ENCODE results near the gene PTPRN. TPM values are rescaled to one million over a fixed set of nuclear protein-coding genes. Genes with fewer than 3 reads are reported as not detected.

PTPRN gene
- total RNA-seq, 1 donor from 2014 or later = 17.5 TPM

DNA sequence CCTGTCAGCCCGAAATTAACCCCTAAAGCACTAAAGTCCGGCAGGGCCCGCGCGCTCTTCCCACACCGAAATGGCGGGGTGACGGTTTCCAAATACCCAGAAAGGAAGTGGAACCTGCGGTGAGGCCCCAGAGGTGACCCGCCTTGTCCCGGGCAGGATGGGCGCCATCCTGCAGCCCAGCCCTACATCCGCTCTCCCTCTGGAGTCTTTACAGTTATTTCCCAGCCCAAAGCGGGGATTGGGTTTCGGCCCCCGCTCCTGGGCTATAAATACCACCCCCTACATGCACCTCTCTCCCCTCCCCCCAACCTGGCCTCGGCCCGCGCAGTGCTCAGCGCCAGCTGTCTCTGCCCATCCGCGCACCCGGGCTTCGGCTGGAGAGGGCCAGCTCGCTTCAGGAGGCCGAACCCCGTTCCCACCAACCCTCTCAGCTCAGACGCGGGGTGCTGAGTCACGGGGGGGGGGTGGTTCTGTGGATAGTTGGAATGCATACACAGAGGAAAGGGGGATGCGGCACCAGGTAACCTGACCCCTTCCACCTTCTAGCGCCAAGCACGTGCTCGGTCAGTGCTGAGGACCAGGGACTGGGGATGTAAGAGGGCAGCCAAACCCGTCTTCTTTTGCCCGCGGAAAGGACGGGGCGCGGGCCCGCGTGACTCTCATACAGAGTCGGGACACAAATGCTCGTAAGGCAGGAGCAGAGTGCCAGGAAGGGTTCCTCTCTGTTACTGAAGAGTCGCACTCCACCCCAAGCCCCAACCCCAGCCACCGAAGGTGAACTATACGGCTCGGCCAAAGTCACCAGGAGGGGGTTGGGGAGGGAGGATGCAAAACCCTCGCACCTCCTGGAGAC, 56.1 kb downstream of the PTPRN start, which contains the start of gene TUBA4B:
Gene TUBA4B, plus strand, starts transcription at position 344 of the 853 bp plus-strand sequence. Its CDS starts 165 bp downstream, at position 509.
- peak within 1 kb of the TSS; percentile 64 for H3K27ac Mint-ChIP-seq
- TF ChIP-seq, protein P1, sequence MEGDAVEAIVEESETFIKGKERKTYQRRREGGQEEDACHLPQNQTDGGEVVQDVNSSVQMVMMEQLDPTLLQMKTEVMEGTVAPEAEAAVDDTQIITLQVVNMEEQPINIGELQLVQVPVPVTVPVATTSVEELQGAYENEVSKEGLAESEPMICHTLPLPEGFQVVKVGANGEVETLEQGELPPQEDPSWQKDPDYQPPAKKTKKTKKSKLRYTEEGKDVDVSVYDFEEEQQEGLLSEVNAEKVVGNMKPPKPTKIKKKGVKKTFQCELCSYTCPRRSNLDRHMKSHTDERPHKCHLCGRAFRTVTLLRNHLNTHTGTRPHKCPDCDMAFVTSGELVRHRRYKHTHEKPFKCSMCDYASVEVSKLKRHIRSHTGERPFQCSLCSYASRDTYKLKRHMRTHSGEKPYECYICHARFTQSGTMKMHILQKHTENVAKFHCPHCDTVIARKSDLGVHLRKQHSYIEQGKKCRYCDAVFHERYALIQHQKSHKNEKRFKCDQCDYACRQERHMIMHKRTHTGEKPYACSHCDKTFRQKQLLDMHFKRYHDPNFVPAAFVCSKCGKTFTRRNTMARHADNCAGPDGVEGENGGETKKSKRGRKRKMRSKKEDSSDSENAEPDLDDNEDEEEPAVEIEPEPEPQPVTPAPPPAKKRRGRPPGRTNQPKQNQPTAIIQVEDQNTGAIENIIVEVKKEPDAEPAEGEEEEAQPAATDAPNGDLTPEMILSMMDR (conservative IDR thresholded peaks at IDR 0.05) = no peak
- H3K36me3 Mint-ChIP-seq = no peaks in the 10 kb centered on the region
- H3K27me3 Mint-ChIP-seq = peaks cover 56% of the 10 kb centered on the region
- peaks cover 14% of the 10 kb centered on the region for H3K4me1 Mint-ChIP-seq (ENCODE audit: unreplicated experiment)
- peak within 1 kb of the TSS; percentile 84 for H3K4me3 Mint-ChIP-seq
- no peaks in the 10 kb centered on the region for H3K9me3 Mint-ChIP-seq
- no peak for DNase-seq (ENCODE audit: extremely low spot score, unreplicated experiment)

DNA sequence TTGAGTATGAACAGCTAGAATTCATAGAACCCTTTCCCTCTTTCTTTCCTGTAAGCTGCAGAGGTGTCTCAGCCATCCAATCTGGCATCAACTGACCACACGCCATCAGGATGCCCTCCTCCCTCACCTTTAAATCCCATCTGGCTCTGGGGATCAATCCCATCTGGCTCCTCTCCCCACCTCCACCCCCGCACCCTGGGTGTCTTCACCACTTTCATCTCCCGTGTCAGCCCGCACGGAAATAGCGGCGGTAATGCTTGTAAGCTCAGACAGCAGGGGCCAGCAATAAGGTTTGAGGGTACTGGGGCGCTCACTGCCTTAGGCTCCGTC, 56.7 kb downstream of the PTPRN start:
- TF ChIP-seq, protein P1 (conservative IDR thresholded peaks at IDR 0.05) = no peak
- Mint-ChIP-seq H3K4me1 (ENCODE audit: unreplicated experiment) (peaks cover 14% of the 10 kb centered on the region), H3K36me3 (no peaks in the 10 kb centered on the region), H3K4me3 (peak overlapping the region; percentile 83), H3K27ac (peak overlapping the region; percentile 64), H3K27me3 (peaks cover 56% of the 10 kb centered on the region), H3K9me3 (no peaks in the 10 kb centered on the region)
- DNase-seq (ENCODE audit: extremely low spot score, unreplicated experiment) = no peak

DNA sequence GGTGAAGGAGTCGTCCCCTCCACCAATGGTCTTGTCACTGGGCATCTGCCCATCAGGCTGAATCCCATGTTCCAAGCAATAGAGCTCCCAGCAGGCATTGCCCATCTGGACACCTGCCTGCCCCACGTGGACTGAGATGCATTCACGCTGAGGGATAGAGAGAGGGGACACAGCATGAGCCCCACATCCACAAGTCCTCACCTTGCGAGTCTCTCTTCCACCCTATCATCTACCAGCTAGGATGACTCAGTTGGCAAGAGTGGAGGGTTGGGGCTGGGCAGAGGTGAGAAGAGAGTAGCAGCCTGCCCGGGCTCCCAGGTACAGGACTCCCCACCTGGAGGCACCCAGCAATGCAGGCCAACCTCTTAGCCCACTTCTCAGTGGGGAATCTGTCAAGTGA, 57.1 kb downstream of the PTPRN start:
- Mint-ChIP-seq H3K36me3 (no peaks in the 10 kb centered on the region), H3K27ac (no peak overlapping the region), H3K27me3 (peaks cover 56% of the 10 kb centered on the region), H3K9me3 (no peaks in the 10 kb centered on the region), H3K4me3 (peak overlapping the region; percentile 83), H3K4me1 (ENCODE audit: unreplicated experiment) (peaks cover 14% of the 10 kb centered on the region)
- TF ChIP-seq, protein P1 (conservative IDR thresholded peaks at IDR 0.05) = no peak
- DNase-seq (ENCODE audit: extremely low spot score, unreplicated experiment) = no peak

- Mint-ChIP-seq H3K36me3 (no peaks in the 10 kb centered on the region), H3K4me1 (ENCODE audit: unreplicated experiment) (peaks cover 14% of the 10 kb centered on the region)
- TF ChIP-seq, protein P1 (conservative IDR thresholded peaks at IDR 0.05) = no peak
These were observed 57.5 kb downstream of the PTPRN start for GRCh38 chr2:219251656-219252055.

GRCh38 chr2:219250049-219250781, 59.0 kb downstream of the PTPRN start:
- Mint-ChIP-seq H3K4me3 (peak overlapping the region; percentile 81), H3K27me3 (peaks cover 41% of the 10 kb centered on the region), H3K9me3 (no peaks in the 10 kb centered on the region), H3K36me3 (no peaks in the 10 kb centered on the region), H3K4me1 (ENCODE audit: unreplicated experiment) (peaks cover 14% of the 10 kb centered on the region), H3K27ac (peak overlapping the region; percentile 98)
- no peak for DNase-seq (ENCODE audit: extremely low spot score, unreplicated experiment)
- TF ChIP-seq, protein P1 (conservative IDR thresholded peaks at IDR 0.05) = no peak

More at GRCh38 chr2:219251656-219252055, 57.5 kb downstream of the PTPRN start:
- Mint-ChIP-seq H3K27ac (peak overlapping the region; percentile 11), H3K27me3 (peaks cover 56% of the 10 kb centered on the region), H3K4me3 (peak overlapping the region; percentile 83), H3K9me3 (no peaks in the 10 kb centered on the region)
- DNase-seq (ENCODE audit: extremely low spot score, unreplicated experiment) = no peak

Data from type B pancreatic cell (in vitro differentiated cells).